Activated CD8-positive, alpha-beta T cell treated with anti-CD3 and anti-CD28 coated beads for 36 hours (primary cell): ENCODE results near the gene SIK3. TPM values are rescaled to one million over a fixed set of nuclear protein-coding genes. Genes with fewer than 3 reads are reported as not detected.
A peak's percentile ranks its signal among the peaks of the same experiment; 100 is the strongest.

Experiments used
- ATAC-seq: fragments of 200-7000 bp; cut with Tn5 transposase; one replicate; pipeline ENCODE4 v1.10.0; 2021; ENCODE audit warnings: mild to moderate bottlenecking, moderate library complexity
- CTCF ChIA-PET: fragments of 350-600 bp; sonication (Branson Sonifier 250); formaldehyde crosslinking; loops from one replicate; lab custom pipeline; 2021; ENCODE audit warnings: antibody characterized with exemption; lab: Charles Lee
- POLR2A ChIA-PET: fragments of 350-600 bp; sonication (Branson Sonifier 250); formaldehyde crosslinking; loops from one replicate; lab custom pipeline; 2021; ENCODE audit warnings: antibody characterized with exemption; lab: Charles Lee
- DNase-seq: peaks from one replicate; pipeline ENCODE4 v3.0.0-alpha.2; 2020
- H3K27ac Mint-ChIP-seq: one replicate; pipeline ENCODE4 v1.8.0; 2021; ENCODE audit warnings: mild to moderate bottlenecking, mixed read lengths
- H3K27me3 Mint-ChIP-seq: one replicate; pipeline ENCODE4 v1.8.0; 2021; ENCODE audit warnings: mixed read lengths
- H3K36me3 Mint-ChIP-seq: one replicate; pipeline ENCODE4 v1.8.0; 2021; ENCODE audit warnings: low read depth, mixed read lengths
- H3K4me1 Mint-ChIP-seq: one replicate; pipeline ENCODE4 v1.8.0; 2021; ENCODE audit warnings: low read depth, mixed read lengths
- H3K4me3 Mint-ChIP-seq: one replicate; pipeline ENCODE4 v1.8.0; 2021; ENCODE audit warnings: mild to moderate bottlenecking, moderate library complexity, mixed read lengths
- H3K9me3 Mint-ChIP-seq: one replicate; pipeline ENCODE4 v1.8.0; 2021; ENCODE audit warnings: mixed read lengths
- intact Hi-C: fragments of 100-400 bp; cut with micrococcal nuclease; formaldehyde crosslinking; loops from one replicate; pipeline ENCODE4 v1.10.0; 2022
- total RNA-seq, 2 experiments: library from RNA; stranded (reverse); gene quantifications; one replicate each; pipeline ENCODE4 v1.2.3, GENCODE V29; 2021
- TF ChIP-seq, protein P1 (sequence below): fragments of 200-600 bp; IDR thresholded peaks from one replicate; pipeline ENCODE4 v1.8.0; 2022; ENCODE audit warnings: antibody characterized with exemption, mild to moderate bottlenecking

Gene SIK3
- total RNA-seq, 2 experiments from 2014 or later: 18.7 to 24.1 TPM

GRCh38 chr11:116970485-116971292 is 127.5 kb downstream of the SIK3 start:
- no peak overlapping the region for H3K27ac Mint-ChIP-seq
- intact Hi-C loops: no loop called here
- H3K36me3 Mint-ChIP-seq: peaks cover 3% of the 10 kb centered on the region
- CTCF ChIA-PET: interaction anchor here (1.6 kb wide), 1 partner anchor 15 kb away, joined by 3 read pairs; no protein-coding TSS in a partner anchor
- no peaks in the 10 kb centered on the region for H3K27me3 Mint-ChIP-seq
- no peaks in the 10 kb centered on the region for H3K9me3 Mint-ChIP-seq
- POLR2A ChIA-PET: interaction anchor here (1.1 kb wide), 1 partner anchor 37 kb away, joined by 3 read pairs; no protein-coding TSS in a partner anchor
- peak; percentile 30 for ATAC-seq
- peaks cover 30% of the 10 kb centered on the region for H3K4me1 Mint-ChIP-seq
- DNase-seq: peak; percentile 17
- H3K4me3 Mint-ChIP-seq: no peak overlapping the region
- TF ChIP-seq, protein P1, sequence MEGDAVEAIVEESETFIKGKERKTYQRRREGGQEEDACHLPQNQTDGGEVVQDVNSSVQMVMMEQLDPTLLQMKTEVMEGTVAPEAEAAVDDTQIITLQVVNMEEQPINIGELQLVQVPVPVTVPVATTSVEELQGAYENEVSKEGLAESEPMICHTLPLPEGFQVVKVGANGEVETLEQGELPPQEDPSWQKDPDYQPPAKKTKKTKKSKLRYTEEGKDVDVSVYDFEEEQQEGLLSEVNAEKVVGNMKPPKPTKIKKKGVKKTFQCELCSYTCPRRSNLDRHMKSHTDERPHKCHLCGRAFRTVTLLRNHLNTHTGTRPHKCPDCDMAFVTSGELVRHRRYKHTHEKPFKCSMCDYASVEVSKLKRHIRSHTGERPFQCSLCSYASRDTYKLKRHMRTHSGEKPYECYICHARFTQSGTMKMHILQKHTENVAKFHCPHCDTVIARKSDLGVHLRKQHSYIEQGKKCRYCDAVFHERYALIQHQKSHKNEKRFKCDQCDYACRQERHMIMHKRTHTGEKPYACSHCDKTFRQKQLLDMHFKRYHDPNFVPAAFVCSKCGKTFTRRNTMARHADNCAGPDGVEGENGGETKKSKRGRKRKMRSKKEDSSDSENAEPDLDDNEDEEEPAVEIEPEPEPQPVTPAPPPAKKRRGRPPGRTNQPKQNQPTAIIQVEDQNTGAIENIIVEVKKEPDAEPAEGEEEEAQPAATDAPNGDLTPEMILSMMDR: no peak

- Mint-ChIP-seq H3K27ac (peak overlapping the region; percentile 38), H3K9me3 (no peaks in the 10 kb centered on the region), H3K27me3 (no peaks in the 10 kb centered on the region), H3K36me3 (peaks cover 3% of the 10 kb centered on the region), H3K4me1 (peaks cover 30% of the 10 kb centered on the region), H3K4me3 (no peak overlapping the region)
- intact Hi-C loops: no loop called here
- no peak for DNase-seq
- TF ChIP-seq, protein P1: no peak
- ChIA-PET CTCF (interaction anchor here (0.9 to 1.1 kb wide), 3 partner anchors 9 to 49 kb away, joined by 3 read pairs; no protein-coding TSS in a partner anchor), POLR2A (interaction anchor here (0.7 to 1.1 kb wide), 2 partner anchors 36 to 38 kb away, joined by 3 read pairs; no protein-coding TSS in a partner anchor)
- no peak for ATAC-seq
Observed at GRCh38 chr11:116969694-116970093, 128.5 kb downstream of the SIK3 start.

DNA sequence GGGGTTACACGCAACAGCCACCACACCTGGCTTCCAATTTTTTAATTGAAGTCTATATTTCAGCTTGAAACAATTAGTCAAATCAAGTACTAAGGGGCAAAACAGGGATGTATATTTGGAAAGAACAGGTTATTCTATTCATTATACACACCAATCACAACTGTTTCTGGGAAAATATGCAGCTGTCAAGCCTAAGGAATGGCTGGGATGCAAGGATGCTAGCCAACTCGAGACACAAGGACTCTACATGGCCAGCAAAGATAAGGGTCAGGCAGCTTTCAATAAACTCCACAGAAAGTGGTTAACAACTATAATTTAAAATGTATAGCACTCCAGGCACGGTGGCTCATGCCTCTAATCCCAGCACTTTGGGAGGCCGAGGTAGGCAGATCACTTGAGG is 134.0 kb downstream of the SIK3 start:
- Mint-ChIP-seq H3K4me1 (peaks cover 15% of the 10 kb centered on the region), H3K27ac (no peak overlapping the region), H3K4me3 (no peak overlapping the region), H3K36me3 (peaks cover 3% of the 10 kb centered on the region), H3K27me3 (no peaks in the 10 kb centered on the region), H3K9me3 (no peaks in the 10 kb centered on the region)
- ATAC-seq (no peak), DNase-seq (no peak)
- POLR2A ChIA-PET: no interaction called here
- intact Hi-C loops: no loop called here
- TF ChIP-seq, protein P1: no peak
- CTCF ChIA-PET: interaction anchor here (1.1 kb wide), 1 partner anchor 34 kb away, joined by 3 read pairs; no protein-coding TSS in a partner anchor

- ChIA-PET CTCF (interaction anchor here (1.1 kb wide), 1 partner anchor 34 kb away, joined by 3 read pairs; no protein-coding TSS in a partner anchor), POLR2A (no interaction called here)
- Mint-ChIP-seq H3K27ac (no peak overlapping the region), H3K27me3 (no peaks in the 10 kb centered on the region), H3K36me3 (peaks cover 3% of the 10 kb centered on the region), H3K4me3 (no peak overlapping the region), H3K4me1 (peaks cover 16% of the 10 kb centered on the region), H3K9me3 (no peaks in the 10 kb centered on the region)
- intact Hi-C loops: no loop called here
- ATAC-seq: no peak
- DNase-seq: no peak
- TF ChIP-seq, protein P1: no peak
Observed at GRCh38 chr11:116963813-116964212, 134.4 kb downstream of the SIK3 start.

DNA sequence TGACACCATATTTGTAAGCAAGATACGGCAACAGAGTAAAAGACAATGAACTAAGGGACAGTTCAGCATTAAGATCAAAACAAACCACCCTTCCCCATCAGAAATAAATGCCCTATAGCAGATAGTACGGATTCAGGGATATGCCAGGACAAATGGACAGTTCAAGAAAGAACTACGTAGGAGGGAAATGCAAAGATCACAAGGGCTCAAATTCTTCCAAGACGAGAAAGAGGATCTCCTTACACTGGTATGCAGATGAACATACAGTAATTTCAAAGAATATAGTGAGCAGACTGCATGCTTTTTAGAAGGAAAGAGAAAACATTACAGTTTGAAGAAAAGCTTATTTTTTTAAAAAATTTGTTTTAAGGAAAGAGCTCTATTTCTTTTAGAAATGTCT is 136.1 kb downstream of the SIK3 start:
- intact Hi-C loops: no loop called here
- no peaks in the 10 kb centered on the region for H3K27me3 Mint-ChIP-seq
- no peak for DNase-seq
- TF ChIP-seq, protein P1: no peak
- ATAC-seq: no peak
- H3K4me3 Mint-ChIP-seq: no peak overlapping the region
- peaks cover 26% of the 10 kb centered on the region for H3K4me1 Mint-ChIP-seq
- ChIA-PET CTCF (interaction anchor here (0.7 to 1.5 kb wide), 3 partner anchors 11 to 144 kb away, joined by 3 to 5 read pairs (median 3); no protein-coding TSS in a partner anchor), POLR2A (interaction anchor here (0.6 kb wide), 1 partner anchor 29 kb away, joined by 7 read pairs; no protein-coding TSS in a partner anchor)
- no peak overlapping the region for H3K27ac Mint-ChIP-seq
- H3K9me3 Mint-ChIP-seq: no peaks in the 10 kb centered on the region
- H3K36me3 Mint-ChIP-seq: no peaks in the 10 kb centered on the region
